Activated naive CD4-positive, alpha-beta T cell (primary cell): ENCODE measurements around the gene LIMCH1.

ENCODE experiments used
- DNase-seq, 4 experiments: peaks; one replicate each; lab custom pipeline; 2025; lab: John Stamatoyannopoulos, UW

LIMCH1 gene

DNA sequence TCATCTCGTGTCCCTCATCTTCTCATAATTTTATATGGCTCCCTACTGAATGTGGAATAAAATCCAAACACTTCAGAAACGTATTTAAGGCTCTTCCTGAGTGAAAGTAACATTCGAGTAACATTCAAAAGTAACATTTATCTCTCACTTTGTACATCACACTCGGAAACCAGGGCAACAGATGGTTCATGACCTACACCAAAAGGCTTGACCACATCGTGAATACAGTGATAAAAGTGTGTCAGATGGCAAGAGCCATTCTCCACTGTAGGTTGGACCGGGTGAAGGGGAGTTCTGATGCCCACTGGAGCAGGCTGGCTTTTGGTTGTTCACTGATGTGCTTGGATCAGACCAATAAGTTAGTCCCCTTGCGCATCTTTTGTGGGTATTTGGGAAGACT lies 5.6 kb upstream of the LIMCH1 start:
- no peak for DNase-seq

DNA sequence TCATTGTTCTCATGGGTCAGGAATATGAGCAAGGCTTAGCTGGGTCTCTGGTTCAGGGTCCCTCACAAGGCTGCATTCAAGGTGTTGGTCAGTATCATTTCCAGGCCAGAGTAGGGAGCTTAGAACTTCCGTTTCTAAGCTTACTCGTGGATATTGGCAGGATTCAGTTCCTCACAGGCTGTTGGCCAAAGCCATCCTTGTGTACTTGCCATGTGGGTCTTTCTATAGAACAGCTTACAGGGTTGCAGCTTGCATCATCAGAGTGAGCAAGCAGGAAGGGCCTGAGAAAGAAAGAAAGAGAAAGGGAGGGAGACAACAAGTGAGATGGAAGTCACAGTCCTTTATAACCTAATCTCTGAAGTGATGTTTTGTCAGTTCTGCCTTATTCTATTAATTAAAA lies 5.1 kb upstream of the LIMCH1 start:
- no peak for DNase-seq

DNA sequence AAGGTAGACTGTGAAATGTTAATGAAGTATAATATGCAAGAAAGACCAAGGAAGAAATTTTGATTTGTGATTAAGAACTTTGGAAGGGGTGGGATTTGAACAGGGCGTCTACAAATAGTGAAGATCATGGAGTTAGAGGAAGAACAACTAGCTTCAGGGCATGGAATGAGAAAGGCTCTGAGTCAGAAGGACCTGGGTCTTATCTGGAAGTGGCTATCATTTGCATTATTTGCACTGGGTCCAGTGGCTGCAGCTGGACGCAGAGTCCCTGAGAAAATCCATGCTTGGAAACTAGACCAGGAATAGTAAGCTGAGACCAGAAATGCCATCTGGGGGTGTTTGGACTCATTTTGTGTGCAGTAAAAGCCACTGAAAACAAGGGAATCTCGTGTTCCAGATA lies 4.3 kb upstream of the LIMCH1 start:
- DNase-seq: no peak

DNA sequence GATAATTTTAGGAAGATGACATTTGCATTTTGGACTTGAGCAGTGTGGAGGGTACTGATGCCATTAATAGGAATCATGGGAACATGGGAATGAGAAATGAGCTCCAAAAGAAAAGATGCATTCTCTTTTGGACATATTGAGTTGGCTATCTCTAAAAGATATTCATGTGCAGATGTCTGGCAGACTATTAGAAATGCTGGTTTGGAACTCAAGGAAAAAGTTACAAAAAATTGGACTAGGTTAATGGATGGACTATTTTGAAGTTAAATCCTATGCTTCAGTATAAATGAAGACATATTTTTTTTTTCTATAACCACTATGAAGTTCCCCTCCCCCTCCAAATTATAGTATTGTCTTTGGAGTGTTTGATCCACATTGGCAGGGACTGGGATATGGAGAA lies 3.6 kb upstream of the LIMCH1 start:
- DNase-seq: no peak

DNA sequence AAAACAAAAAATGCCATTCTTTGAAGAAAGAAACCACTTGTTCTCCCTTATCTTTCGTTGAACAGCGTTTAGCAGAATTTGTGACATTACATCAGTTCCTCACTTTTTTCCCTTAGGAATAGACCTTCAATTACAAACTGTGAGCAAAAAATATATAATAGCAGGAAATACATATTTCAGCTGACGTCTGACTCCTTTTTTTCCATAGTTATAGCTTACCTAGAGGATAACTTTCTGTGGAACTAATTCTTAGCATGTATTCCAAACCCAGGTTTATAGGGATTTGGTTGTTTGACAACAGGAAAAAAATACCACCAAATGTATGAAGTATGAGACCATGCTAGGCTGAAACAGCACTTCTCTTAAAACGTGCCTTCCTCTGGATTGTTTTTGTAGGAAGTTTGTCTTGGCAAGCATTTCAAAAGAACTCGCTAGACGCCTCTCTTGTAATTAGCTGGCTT lies 2.0 kb upstream of the LIMCH1 start:
- DNase-seq: no peak

DNA sequence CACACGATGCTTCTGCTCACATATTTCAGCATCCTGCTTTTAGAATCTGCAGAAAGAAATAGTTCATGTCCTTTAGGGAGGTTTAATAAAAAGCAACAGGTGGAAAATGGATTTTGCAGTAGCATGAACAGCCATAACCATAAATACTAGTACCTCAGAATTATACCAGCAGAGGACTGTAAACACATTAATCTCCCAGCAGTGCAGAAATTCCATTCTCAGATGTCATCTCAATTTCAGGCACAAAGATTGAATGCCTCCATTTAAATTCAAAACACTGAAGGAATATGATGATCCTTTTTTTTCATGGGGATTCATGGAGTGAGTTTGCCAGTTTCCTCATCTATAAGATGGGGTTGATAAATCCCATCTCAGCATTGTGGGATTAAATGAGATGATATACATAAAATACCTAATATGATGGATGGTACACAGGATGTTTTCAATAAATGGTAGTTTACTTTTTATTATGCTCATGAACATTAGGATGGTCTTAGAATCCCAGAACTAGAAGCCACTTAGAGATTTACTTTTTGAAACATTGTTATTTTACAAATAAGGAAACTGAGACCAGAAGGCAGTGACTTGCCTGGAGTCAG lies 566 bp upstream of the LIMCH1 start:
- DNase-seq: no peak

DNA sequence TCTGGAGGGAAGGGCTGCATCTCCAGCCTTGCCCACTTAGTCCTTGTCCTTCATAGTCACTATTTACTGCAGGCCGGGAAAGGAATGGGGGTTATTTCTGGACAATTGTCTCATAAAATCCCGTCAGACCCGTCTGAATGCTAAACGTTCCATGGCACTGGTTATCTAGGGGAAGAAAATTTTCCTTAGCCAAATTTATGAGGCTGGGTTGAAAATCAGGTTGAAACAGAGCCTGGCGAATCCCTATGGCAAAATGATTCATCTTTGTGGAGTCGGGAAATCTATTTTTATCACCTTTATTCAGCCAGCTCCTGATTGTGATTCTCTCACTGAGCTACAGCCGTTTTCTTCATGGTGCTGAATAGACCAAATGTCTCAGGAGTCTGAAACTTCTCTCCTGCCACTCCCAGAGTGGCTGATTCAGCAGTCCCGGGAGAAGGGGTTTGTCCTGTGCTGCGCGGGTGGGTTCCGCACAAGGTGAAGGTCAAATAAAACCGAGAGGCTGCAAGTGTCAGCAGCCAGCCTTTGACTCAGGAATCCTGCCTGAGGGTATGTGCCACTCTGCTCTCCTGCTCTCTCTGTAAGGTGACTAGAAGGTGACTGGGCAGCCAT lies 1.0 kb downstream of the LIMCH1 start:
- DNase-seq: no peak

DNA sequence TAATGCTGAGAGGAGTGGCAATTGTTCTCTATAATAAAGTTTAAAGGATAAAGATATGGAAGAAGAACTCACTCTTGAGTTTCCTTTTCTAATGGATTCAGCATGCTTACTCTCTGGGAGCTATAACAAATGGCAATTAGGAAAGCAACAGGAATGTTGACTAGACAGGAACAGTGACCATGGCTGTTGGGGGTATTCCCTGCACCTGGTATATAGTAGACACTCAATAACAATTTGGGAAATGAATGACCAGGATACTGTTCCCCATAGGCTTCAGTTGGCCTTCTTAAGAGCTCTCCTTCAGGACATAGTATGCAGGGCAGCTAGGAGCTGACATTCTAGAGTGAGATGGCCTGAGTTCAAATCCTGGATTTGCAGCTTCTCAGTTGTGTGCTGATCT lies 1.8 kb downstream of the LIMCH1 start:
- DNase-seq: no peak

DNA sequence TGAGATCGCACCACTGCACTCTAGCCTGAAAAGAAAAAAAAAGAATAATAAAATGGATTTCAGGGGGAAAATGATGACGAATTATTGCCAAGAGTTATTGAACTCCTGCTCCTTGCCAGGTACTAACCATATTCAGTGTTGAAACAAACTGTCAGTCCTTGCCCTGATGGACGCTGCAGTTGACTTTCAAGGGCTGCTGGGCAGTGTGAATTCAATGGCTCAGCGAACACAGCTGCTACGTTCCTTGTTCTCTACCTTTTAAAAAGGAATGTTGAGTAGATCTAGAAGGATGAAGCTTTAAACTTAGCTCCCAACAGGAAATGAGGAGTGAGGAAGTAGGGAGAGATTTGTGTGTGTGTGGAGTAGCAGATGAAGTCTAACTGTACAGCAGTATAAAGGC lies 2.7 kb downstream of the LIMCH1 start:
- DNase-seq: no peak

DNA sequence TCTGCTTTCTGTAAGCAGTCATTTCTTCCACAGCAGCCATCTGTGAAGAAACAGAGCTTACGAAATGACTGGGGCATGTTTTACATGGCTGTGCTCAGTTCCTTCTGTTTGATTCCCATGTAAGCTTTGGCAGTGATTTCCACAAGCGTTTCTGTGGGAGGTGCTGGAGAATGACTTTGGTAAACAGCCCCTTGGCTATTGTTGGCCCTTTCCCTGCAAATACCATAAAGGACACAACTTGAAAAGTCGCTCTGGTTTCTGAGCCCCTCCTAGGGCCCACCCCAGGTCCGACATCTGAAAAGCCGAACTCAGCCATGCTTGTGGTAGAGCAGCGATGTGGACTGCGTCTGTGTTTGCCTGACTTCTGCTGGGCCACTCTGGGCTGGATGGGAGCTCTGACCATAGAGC lies 3.7 kb downstream of the LIMCH1 start:
- no peak for DNase-seq

DNA sequence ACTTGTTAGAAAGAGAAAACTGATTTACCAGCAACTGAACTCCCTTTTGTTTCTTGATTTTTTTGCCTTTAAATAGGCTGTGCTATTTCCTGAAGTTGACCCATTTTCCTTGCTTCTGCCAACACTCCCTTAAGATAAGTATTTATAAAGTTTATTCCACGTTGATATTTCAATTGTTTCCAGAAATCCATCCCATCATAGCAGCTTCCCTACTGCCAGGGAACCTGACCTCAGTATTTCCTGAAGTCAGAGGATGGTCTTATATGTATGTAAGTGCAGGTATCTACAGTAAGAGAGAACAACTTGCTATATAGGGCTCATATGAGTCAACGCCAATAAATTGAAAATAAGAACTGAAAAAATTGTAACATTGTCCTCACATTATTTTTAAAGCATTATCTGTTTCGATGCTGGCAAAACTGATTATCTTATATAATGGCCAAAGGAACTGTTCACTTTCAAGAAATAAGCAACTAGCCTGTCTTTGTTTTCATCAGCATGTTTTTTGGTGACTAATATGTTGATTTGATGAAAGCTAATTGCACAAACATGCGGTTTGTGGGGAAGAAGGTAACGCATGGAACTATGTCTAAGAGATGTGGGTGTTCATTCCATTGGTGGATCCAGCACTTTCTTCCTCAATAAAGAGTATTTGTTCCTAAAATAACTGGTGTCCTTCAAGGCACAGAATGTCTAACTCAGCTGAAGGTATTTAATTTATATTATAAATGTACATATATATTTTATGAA lies 4.7 kb downstream of the LIMCH1 start:
- no peak for DNase-seq

DNA sequence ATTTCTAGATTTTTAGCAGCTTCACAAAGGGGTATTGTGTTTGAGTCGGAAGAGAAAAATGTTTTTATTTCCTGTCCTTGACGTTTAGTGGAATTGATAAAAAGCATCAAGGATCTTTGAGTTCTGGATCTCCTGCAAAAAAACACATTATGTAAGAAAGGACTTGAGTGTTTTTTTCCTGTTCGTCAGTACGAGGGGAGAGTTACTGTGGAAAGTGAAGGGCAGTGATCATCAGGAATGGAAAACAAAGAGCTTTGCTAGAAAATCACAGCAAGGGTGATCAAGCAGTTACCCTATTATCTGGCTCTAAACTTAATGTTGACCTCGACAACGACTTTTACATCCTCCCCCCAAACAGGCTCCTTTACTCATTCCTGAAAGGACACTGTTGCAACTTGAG lies 7.3 kb downstream of the LIMCH1 start:
- DNase-seq: no peak

DNA sequence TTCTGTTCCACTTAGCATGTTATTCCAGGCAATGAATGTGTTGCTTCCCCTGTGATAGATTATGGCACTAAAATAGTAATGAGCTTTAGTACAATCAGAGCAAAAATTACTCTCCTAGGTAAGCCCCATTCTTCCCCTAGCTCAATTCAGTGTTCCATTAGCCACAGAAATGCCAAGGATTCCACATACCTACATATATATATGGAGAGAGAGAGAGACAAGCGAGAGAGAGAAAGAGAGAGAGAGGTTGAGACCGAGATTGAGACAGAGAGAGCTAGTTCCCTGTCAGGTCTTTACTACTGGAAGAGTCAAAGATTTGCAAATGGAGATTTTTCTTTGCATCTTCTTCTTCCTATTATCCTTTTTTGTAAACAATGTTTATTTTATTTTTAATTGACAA lies 8.7 kb downstream of the LIMCH1 start:
- no peak for DNase-seq

DNA sequence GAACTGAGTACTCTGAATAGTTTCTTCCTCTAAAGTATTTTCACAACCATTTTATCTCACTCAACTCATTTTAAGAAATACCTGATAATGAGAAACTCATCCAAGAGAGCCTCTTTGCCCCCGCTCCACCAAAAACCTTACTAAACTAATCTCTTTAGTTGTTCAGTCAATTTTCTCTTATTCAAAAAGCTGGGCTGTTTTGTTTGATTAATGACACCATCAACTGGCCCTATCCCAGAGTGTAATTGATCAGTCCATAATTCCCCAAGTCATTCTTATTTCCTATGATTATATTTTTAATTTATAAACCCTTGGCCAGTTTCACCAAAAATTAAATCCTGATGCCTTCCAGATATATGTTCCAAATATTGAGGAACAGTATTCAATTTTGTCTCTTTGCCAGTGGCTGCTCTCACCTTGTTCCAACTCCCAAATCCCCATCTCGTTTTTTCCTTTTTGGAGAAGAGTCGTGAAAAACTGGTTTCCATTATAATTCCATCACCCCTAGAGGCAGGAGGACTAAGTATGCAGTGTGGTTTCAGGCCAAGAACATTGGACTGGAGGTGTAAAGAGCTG lies 10.4 kb downstream of the LIMCH1 start:
- DNase-seq: no peak

DNA sequence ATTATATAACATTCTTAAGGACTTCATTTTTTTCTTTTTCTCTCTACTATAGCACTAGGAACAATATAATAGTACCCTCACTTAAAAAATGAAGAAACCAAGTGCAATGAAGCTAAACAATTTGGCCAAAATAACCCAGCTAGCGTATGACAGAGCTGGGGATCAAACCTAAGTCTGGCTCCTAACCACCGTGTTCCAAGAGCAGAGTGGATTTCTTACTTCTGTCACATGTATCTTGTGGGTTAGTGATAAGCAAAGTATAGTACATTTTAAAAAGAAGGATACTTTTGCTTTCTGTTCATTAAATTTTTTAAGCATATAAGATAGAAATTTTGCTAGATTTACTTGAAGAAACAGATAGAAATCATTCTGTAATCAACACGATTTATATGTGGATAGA lies 11.5 kb downstream of the LIMCH1 start:
- DNase-seq: no peak

DNA sequence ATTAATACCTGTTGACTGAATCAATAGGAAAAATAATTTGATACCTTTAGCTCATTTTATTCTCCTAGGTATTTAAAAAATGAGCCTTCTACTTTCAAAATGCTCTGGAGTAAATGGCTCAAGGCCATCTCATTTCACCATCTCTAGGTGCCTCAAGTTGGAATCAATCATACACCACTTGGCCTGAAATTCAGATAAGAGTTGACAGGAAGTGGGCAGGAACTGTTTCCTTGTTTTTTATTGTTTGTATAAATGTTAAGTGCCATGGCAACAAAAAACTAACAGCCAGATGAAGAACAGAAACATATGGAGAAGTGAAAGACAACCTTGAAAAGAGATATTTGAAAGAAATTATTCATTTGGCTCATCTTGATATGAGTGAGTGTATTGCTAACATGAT lies 12.4 kb downstream of the LIMCH1 start:
- DNase-seq: no peak

DNA sequence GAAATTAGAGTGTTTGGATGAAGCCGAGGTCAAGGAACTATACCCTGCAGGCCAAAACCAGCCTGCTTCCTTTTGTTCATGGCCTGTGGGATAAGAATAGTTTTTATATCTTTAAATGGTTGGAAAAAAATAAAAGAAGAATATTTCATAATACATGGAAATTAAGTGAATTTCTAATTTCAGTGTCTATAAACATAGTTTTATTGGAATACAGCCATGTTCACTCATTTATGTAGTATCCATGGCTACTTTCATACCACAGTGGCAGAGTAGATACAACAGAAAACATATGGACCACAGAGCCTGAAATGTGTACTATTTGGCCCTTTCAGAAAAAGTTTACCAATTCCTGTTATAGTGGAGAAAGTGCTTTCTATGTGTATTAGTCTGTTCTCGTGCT lies 13.6 kb downstream of the LIMCH1 start:
- DNase-seq: no peak

DNA sequence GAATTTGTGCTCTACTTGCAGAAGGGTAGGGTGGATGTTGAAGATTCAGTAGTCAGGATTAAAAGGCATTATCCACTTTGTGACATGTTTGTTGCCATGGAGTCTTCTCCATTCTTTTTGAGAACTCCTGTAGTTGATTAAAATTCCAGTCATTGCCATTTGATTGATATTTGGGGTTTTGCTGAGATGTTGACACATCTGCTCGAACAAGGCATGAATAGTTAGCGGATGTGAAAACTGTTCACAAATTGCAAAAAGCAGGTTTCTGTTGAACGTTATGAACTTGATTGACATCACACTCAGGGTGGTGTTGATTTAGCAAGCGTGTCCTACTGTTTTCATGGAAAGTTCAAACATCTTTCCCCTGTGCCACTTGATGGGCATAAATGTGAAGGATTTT lies 16.9 kb downstream of the LIMCH1 start:
- no peak for DNase-seq

DNA sequence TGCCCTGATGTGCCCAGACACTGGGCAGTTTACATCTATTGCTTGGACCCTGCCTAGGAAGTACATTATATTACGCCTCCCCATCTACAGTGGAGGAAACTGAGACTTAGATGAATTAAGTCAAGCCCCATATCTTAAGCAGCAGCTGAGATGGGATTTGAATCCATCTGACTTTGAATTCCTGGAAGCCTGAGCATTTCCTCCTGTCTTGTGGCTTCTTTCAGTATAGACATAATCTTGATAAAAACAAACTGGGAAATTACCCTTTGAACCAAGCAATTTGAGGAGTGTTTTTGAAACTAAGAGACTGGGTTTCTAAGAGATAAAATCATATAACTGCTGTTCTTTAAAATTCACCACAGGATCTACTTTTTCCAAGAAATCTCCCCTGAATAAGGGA lies 18.6 kb downstream of the LIMCH1 start:
- DNase-seq: no peak

DNA sequence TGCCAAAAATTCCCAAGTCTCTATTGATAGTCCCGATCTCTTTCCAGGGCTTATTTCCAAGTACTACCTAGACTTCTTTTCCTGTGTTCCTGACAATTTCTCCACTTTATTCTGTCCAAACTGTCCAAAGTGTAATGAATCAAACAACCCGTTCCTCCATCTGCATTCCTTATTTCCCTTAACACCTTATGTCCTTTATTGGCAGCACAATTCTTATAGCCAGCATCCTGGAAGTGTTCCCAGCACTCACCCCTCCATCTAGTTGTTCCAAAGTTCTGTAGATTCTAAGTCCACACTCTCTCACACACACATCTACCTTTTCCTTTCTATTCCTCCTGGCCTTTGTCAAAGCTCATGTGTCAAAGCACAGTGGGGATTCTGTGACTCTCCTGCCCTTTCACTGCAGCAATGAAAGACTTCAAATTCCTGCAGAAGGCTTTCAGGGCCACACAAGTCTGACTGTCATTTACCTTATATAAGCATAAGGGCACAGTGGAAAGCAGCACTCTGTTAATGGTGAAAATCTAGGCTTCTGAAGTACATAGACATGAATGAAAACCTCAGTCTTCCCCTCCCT lies 22.1 kb downstream of the LIMCH1 start:
- DNase-seq: no peak

DNA sequence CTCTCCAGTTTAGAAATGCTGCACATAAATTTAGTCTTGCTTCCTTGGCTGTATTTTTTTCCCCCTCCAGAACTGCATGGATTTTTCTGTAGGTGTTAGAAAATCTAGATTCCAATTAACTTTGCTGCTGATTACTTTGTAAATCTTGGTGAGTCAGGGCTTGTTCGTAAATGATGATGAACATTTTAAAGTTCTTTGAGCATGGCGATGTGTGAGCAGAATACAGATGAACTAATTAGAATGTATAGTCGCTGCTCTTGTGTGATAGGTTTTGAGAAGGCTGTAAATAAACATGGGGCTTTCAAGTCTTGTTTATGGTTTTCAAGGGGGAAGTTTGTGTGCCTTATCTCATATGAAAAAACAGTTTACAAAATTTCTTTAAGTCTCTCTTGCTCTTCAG lies 23.3 kb downstream of the LIMCH1 start:
- DNase-seq: no peak

DNA sequence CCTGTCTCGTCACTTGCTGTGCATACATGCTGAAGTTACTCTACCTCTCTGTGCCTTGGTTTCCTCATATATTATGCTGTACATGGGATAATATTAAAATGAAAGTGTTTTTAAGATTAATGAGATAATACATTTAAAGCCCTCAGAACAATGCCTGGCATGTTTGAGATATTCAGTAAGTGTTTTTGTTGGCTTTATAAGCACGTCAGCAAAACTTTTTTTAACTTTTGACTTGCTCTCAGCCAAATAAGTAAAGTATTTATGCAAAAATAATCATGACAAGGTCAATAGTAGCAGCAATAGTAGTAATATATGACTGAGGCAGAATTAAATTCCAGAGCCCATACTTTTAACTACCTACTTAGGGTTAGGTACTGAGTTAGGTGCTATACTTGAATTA lies 29.2 kb downstream of the LIMCH1 start:
- no peak for DNase-seq

DNA sequence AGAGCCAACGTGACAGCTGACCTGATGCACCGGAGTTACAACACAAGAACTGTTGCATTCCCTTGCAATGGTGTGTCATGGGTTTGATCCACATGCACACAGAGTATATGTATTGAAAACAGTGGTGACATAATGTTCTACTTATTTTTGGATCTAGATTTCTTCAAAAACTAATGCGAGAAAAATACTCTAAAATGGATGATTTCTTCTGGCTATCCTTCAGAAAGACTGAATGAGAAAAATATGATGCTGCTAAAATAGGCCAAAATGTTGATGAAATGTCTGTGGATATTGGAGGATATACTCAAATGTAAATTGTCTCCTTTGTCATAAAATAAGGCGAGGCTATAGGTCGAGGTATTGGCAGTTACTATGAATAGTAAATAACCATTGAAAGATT lies 30.4 kb downstream of the LIMCH1 start:
- no peak for DNase-seq
